Measurements from ENCODE around the gene AQP12B. TPM values are rescaled to one million over a fixed set of nuclear protein-coding genes. Genes with fewer than 3 reads are reported as not detected.

AQP12B gene, protein sequence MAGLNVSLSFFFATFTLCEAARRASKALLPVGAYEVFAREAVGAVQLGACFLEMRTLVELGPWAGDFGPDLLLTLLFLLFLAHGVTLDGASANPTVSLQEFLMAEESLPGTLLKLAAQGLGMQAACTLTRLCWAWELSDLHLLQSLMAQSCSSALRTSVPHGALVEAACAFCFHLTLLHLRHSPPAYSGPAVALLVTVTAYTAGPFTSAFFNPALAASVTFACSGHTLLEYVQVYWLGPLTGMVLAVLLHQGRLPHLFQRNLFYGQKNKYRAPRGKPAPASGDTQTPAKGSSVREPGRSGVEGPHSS
- total RNA-seq = not detected in 2 replicates

GRCh38 chr2:240682431-240683224 lies at the start of gene AQP12B:
AQP12B (minus strand) TSS chr2:240682885; CDS start chr2:240682837, 48 bp downstream.

GRCh38 chr2:240691631-240692420 lies 9.1 kb upstream of the AQP12B start, which contains the start of gene AQP12A:
AQP12A (plus strand) TSS chr2:240691866; CDS start chr2:240691914, 48 bp downstream.

Other genes starting within 250 kb of the AQP12B start
- gene GPC1, start 247.2 kb downstream of the AQP12B start, total RNA-seq = 70.9 and 115 TPM in 2 replicates
- 6.6 and 7.6 TPM in 2 replicates for gene ANKMY1, start 124.9 kb downstream of the AQP12B start, total RNA-seq
- 2.3 and 3.5 TPM in 2 replicates for gene DUSP28, start 122.5 kb downstream of the AQP12B start, total RNA-seq
- 16.2 and 20.5 TPM in 2 replicates for gene RNPEPL1, start 114.4 kb downstream of the AQP12B start, total RNA-seq
- 30.3 and 36.6 TPM in 2 replicates for gene CAPN10, start 96.2 kb downstream of the AQP12B start, total RNA-seq
- gene GPR35, start 57.4 kb downstream of the AQP12B start, total RNA-seq = 0.55 and 0.87 TPM in 2 replicates
- not detected in 2 replicates for gene AQP12A, start 9.0 kb upstream of the AQP12B start, total RNA-seq
- gene KIF1A, start 137.3 kb upstream of the AQP12B start, total RNA-seq = not detected in 2 replicates
- gene AGXT, start 185.9 kb upstream of the AQP12B start, total RNA-seq = under 0.01 TPM in 1 of 2 replicates, not detected in the other
- gene MAB21L4, start 213.3 kb upstream of the AQP12B start, total RNA-seq = under 0.01 TPM in 1 of 2 replicates, not detected in the other
- under 0.01 TPM in 1 of 2 replicates, not detected in the other for gene CROCC2, start 223.5 kb upstream of the AQP12B start, total RNA-seq

Measured in uterine smooth muscle cell (primary cell).